Gastroesophageal sphincter (tissue), 3 donors: Measurements from ENCODE around the gene EPHA7.

Source experiments
- CTCF ChIP-seq, 4 experiments: fragments of 200-600 bp in 2 of 4; fragments of 450-650 bp in 2 of 4; sonication (generic) in 1 of 4; IDR thresholded peaks; one replicate each; pipeline ENCODE4 v1.5.1; 2017 to 2019; ENCODE audit warnings: antibody characterized with exemption in 4 of 4, mild to moderate bottlenecking in 2 of 4, moderate library complexity in 2 of 4
- POLR2A ChIP-seq, 2 donors: fragments of 450-650 bp; IDR thresholded peaks; one replicate each; pipeline ENCODE4 v1.6.1; 2017; ENCODE audit warnings: antibody characterized with exemption in 2 of 2, mild to moderate bottlenecking in 2 of 2, moderate library complexity in 1 of 2

DNA sequence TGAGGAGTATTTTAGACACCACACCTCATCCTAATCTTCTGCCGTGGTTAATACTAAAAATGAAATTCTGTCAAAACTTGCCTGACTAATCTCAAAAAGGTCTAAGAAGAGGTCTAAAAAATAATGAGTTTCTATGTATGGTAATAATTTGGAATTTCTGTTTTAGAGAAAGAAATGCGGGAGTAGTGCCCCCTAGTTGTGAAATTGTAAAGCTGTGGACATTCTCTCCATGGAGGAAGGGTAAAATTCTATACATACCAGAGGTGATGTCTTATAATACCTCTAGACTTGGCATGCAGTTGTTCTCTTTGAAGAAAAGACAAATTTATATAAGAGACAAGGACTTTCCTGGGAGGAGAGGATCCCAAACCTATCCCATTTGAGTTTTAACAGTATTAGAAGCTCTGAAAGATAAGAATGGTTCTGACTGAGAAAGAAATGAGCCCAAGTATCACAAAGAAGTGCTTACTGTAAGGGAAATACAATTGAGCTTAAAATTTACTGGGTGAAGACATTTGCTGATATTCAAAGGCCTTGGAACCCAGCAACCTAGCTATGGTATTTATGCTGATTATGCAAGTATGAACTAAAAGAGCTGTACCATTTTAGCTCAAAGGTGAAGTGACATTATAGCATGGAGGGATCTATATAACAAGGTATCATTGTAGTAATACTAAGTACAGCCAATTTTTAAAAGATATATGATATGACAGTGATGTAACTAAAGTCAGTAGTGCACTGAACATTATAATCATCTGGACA, 5.1 kb upstream of the EPHA7 start:
- TF ChIP-seq POLR2A (IDR thresholded peaks at IDR 0.05) (no peak), CTCF (IDR thresholded peaks at IDR 0.05) (peak in 3 of 4 experiments; percentile 29 to 42 (median 30))
